Fibroblast of lung (primary cell): ENCODE data around the gene LUZP2. TPM values are rescaled to one million over a fixed set of nuclear protein-coding genes. Genes with fewer than 3 reads are reported as not detected.

ENCODE experiments used
- DNase-seq, 2 donors: peaks; one replicate each; pipeline versions ENCODE4 v3.0.0 to v3.0.0-alpha.2; 2010; ENCODE audit warnings: low read depth in 2 of 2
- H2AFZ ChIP-seq: 2 replicates; pipeline ENCODE4 v1.5.1; 2012; ENCODE audit warnings: low read length, control low read depth, inconsistent platforms
- H3K27ac ChIP-seq: 2 replicates; pipeline ENCODE4 v1.5.1; 2011; ENCODE audit warnings: low read length, control low read depth; ENCODE audit not compliant: insufficient read depth
- H3K27me3 ChIP-seq: 2 replicates; pipeline ENCODE4 v1.5.1; 2011; ENCODE audit warnings: mild to moderate bottlenecking, low read length; ENCODE audit not compliant: control insufficient read depth, insufficient read depth
- H3K36me3 ChIP-seq: 2 replicates; pipeline ENCODE4 v1.5.1; 2011; ENCODE audit warnings: low read length; ENCODE audit not compliant: control insufficient read depth, insufficient read depth
- H3K4me1 ChIP-seq: 2 replicates; pipeline ENCODE4 v1.5.1; 2011; ENCODE audit warnings: low read length; ENCODE audit not compliant: control insufficient read depth, insufficient read depth; ENCODE audit errors: extremely low read depth
- H3K4me2 ChIP-seq: 2 replicates; pipeline ENCODE4 v1.5.1; 2011; ENCODE audit warnings: low read length, control low read depth; ENCODE audit not compliant: insufficient read depth; ENCODE audit errors: extremely low read depth
- H3K4me3 ChIP-seq, 4 experiments: fragments of 200-600 bp in 1 of 4; sonication (generic) in 1 of 4; replicated peaks in 1 of 4; 2 replicates each; pipeline ENCODE4 v1.5.1; 2011 to 2016; ENCODE audit warnings: low read length in 4 of 4, low read depth in 3 of 4, mild to moderate bottlenecking in 3 of 4, control low read depth in 2 of 4, inconsistent platforms in 1 of 4, mixed read lengths in 1 of 4; ENCODE audit not compliant: insufficient read depth in 1 of 4; ENCODE audit errors: control extremely low read depth in 1 of 4
- H3K79me2 ChIP-seq: 2 replicates; pipeline ENCODE4 v1.5.1; 2012; ENCODE audit warnings: mild to moderate bottlenecking, low read length, inconsistent platforms; ENCODE audit not compliant: control insufficient read depth, insufficient read depth
- H3K9ac ChIP-seq: 2 replicates; pipeline ENCODE4 v1.5.1; 2011; ENCODE audit warnings: mild to moderate bottlenecking, low read length, control low read depth; ENCODE audit not compliant: insufficient read depth
- H3K9me3 ChIP-seq: 2 replicates; pipeline ENCODE4 v1.5.1; 2012; ENCODE audit warnings: low read depth, low read length; ENCODE audit not compliant: control insufficient read depth, insufficient read depth
- H4K20me1 ChIP-seq: 2 replicates; pipeline ENCODE4 v1.5.1; 2011; ENCODE audit warnings: low read length; ENCODE audit not compliant: control insufficient read depth, insufficient read depth; ENCODE audit errors: extremely low read depth
- EZH2 ChIP-seq: IDR thresholded peaks from 2 replicates; pipeline ENCODE4 v1.5.1; 2012; ENCODE audit warnings: low read length, control low read depth, mild to moderate bottlenecking; ENCODE audit errors: missing control alignments
- polyA plus RNA-seq, 2 donors: library from polyadenylated mRNA; depleted of rRNA in 1 of 2; stranded (reverse) in 1 of 2; unstranded in 1 of 2; fragments of >200 nt; gene quantifications; 2 replicates each; pipeline ENCODE4 v1.2.1, GENCODE V29; 2011 to 2012; ENCODE audit warnings: missing spikeins in 1 of 2
- total RNA-seq: library from RNA; depleted of rRNA; stranded (reverse); fragments of >200 nt; gene quantifications from 2 replicates; pipeline ENCODE4 v1.2.1, GENCODE V29; 2014
- TF ChIP-seq, protein P1 (sequence below), 2 donors: IDR thresholded peaks in 1 of 2; conservative IDR thresholded peaks in 1 of 2; 1 replicate in 1 of 2; 2 replicates in 1 of 2; pipeline ENCODE4 v1.5.1; 2011 to 2012; ENCODE audit warnings: low read length in 2 of 2, control low read depth in 1 of 2, inconsistent platforms in 1 of 2, low read depth in 1 of 2, mild to moderate bottlenecking in 1 of 2

LUZP2 gene
- total and polyA plus RNA-seq, 2 donors (not counting 1 experiment from before 2014, with no cell fraction given) = 0.03 to 0.50 TPM

DNA sequence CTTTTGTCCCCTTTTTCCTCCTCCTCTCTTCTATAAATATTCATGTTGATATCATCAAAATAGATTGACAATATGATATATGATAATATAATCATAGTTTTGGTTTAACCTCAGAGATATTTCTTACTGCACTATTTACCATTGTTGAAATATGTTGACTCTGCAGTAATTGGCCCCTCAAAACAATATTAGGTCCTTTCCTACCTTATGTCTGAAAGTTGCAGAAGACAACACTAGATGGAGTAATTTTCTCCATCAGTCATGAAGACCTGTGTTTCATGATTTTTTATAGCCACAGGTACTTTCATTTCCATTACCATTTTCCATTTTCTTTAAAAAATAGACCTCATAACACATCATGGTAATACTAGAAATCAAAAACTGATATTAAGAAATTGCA lies 284.4 kb downstream of the LUZP2 start:
- Histone ChIP-seq H2AFZ (no peak overlapping the region), H3K9me3 (no peaks in the 10 kb centered on the region), H3K4me3 (no peak overlapping the region), H3K4me1 (no peaks in the 10 kb centered on the region), H3K4me2 (no peak overlapping the region), H3K79me2 (no peaks in the 10 kb centered on the region), H4K20me1 (no peaks in the 10 kb centered on the region), H3K36me3 (no peaks in the 10 kb centered on the region), H3K9ac (no peak overlapping the region), H3K27me3 (no peaks in the 10 kb centered on the region), H3K27ac (no peak overlapping the region)
- TF ChIP-seq EZH2 = no peak
- TF ChIP-seq, protein P1, sequence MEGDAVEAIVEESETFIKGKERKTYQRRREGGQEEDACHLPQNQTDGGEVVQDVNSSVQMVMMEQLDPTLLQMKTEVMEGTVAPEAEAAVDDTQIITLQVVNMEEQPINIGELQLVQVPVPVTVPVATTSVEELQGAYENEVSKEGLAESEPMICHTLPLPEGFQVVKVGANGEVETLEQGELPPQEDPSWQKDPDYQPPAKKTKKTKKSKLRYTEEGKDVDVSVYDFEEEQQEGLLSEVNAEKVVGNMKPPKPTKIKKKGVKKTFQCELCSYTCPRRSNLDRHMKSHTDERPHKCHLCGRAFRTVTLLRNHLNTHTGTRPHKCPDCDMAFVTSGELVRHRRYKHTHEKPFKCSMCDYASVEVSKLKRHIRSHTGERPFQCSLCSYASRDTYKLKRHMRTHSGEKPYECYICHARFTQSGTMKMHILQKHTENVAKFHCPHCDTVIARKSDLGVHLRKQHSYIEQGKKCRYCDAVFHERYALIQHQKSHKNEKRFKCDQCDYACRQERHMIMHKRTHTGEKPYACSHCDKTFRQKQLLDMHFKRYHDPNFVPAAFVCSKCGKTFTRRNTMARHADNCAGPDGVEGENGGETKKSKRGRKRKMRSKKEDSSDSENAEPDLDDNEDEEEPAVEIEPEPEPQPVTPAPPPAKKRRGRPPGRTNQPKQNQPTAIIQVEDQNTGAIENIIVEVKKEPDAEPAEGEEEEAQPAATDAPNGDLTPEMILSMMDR (conservative IDR thresholded peaks at IDR 0.05 in 1 of 2, IDR thresholded peaks at IDR 0.05 in 1 of 2; ENCODE audit: low read depth in 1 of 2, low read length in 2 of 2) = peak in 1 of 2 donors; percentile 14
- DNase-seq = no peak

DNA sequence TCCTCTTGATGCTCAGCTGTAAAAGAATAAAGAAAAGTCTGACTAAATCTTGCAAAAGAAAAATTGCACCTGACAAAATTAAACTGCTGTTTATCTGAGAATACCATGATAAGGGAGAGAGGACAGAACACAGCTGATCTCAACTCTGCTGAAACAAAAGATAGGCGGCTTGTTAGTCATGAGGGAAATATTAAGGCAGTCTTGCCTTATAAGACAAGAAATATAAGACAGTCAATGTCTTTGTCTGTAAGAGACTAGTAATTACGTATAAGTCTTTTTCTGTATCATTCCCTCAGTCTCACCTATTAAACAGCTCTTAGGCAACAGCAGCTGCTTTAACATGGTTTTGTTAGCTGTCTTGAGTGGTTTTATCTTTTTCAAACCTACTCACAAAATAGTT lies 296.6 kb downstream of the LUZP2 start:
- Histone ChIP-seq H3K4me3 (no peak overlapping the region), H2AFZ (no peak overlapping the region), H3K27ac (no peak overlapping the region), H3K27me3 (no peaks in the 10 kb centered on the region), H3K4me1 (no peaks in the 10 kb centered on the region), H4K20me1 (no peaks in the 10 kb centered on the region), H3K9ac (no peak overlapping the region), H3K79me2 (no peaks in the 10 kb centered on the region), H3K36me3 (no peaks in the 10 kb centered on the region), H3K4me2 (no peak overlapping the region), H3K9me3 (no peaks in the 10 kb centered on the region)
- TF ChIP-seq EZH2 = no peak
- TF ChIP-seq, protein P1 (conservative IDR thresholded peaks at IDR 0.05 in 1 of 2, IDR thresholded peaks at IDR 0.05 in 1 of 2; ENCODE audit: low read depth in 1 of 2, low read length in 2 of 2) = no peak
- peak; percentile 5 to 74 for DNase-seq

DNA sequence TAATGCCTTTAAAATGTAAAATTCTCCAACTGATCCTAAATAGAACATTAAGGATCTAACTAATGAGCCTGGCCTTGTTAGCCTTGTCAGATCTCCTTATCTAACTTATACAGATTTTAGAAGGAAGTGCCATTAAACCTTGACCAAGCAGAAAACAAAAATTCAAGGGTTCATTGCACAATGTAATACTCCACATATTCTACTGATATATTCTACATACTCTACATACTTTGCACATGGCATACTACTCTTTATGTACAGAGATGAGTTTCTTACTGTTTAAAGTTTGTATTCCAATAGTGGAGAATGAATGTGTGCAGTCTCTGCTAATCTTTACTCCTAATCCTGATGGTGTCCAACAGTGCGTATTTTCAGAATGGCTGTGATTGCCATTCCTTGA lies 297.2 kb downstream of the LUZP2 start:
- no peaks in the 10 kb centered on the region for H4K20me1 ChIP-seq
- no peaks in the 10 kb centered on the region for H3K9me3 ChIP-seq
- H3K4me3 ChIP-seq = no peak overlapping the region
- no peaks in the 10 kb centered on the region for H3K36me3 ChIP-seq
- no peak overlapping the region for H3K9ac ChIP-seq
- H2AFZ ChIP-seq = no peak overlapping the region
- no peaks in the 10 kb centered on the region for H3K27me3 ChIP-seq
- DNase-seq = peak in 1 of 2 donors; percentile 9
- H3K79me2 ChIP-seq = no peaks in the 10 kb centered on the region
- no peak overlapping the region for H3K27ac ChIP-seq
- H3K4me1 ChIP-seq = no peaks in the 10 kb centered on the region
- H3K4me2 ChIP-seq = no peak overlapping the region
- TF ChIP-seq, protein P1 (conservative IDR thresholded peaks at IDR 0.05 in 1 of 2, IDR thresholded peaks at IDR 0.05 in 1 of 2; ENCODE audit: low read depth in 1 of 2, low read length in 2 of 2) = no peak
- no peak for TF ChIP-seq EZH2
